ENCODE results near the gene TGFBR3L. TPM values are rescaled to one million over a fixed set of nuclear protein-coding genes. Genes with fewer than 3 reads are reported as not detected.
A peak's percentile ranks its signal among the peaks of the same experiment; 100 is the strongest.

Gene TGFBR3L
- total and polyA plus RNA-seq, 2 of the 13 experiments (the other 11 are each of a cell fraction or from before 2014, with no cell fraction given) = 0.20 to 1.0 TPM

DNA sequence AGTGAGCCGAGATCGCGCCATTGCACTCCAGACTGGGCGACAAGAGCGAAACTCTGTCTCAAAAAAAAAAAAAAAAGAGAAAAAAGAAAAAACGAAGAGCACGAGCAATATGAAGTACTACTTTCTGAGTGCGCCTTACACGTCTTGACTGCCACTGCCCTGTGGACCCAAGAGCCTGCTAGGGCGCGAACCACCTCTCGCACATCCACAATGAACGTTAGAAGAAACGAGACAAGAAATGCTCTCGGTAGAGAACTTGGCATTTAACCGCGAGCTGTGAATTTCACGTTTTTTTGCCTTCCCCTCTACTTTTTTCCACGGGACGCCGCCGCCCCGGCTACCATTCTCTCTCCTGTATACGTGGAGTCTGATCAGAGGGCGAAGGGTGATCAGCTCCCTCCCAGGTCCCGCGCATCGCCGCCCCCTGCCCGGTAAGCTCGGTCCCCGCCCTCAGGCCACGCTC lies 28.4 kb downstream of the TGFBR3L start (continued):
- TF ChIP-seq KLF12 (CRISPR knock-in tag; IDR thresholded peaks at IDR 0.05; ENCODE audit: borderline replicate concordance) = peak; percentile 39; the same call in 1 of the 2 replicates
- no peak for TF ChIP-seq KLF13 (CRISPR knock-in tag; IDR thresholded peaks at IDR 0.05)
- no peak for TF ChIP-seq NFYB (CRISPR knock-in tag; IDR thresholded peaks at IDR 0.05)
- TF ChIP-seq, protein P1, sequence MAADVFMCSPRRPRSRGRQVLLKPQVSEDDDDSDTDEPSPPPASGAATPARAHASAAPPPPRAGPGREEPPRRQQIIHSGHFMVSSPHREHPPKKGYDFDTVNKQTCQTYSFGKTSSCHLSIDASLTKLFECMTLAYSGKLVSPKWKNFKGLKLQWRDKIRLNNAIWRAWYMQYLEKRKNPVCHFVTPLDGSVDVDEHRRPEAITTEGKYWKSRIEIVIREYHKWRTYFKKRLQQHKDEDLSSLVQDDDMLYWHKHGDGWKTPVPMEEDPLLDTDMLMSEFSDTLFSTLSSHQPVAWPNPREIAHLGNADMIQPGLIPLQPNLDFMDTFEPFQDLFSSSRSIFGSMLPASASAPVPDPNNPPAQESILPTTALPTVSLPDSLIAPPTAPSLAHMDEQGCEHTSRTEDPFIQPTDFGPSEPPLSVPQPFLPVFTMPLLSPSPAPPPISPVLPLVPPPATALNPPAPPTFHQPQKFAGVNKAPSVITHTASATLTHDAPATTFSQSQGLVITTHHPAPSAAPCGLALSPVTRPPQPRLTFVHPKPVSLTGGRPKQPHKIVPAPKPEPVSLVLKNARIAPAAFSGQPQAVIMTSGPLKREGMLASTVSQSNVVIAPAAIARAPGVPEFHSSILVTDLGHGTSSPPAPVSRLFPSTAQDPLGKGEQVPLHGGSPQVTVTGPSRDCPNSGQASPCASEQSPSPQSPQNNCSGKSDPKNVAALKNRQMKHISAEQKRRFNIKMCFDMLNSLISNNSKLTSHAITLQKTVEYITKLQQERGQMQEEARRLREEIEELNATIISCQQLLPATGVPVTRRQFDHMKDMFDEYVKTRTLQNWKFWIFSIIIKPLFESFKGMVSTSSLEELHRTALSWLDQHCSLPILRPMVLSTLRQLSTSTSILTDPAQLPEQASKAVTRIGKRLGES (CRISPR knock-in tag; IDR thresholded peaks at IDR 0.05; ENCODE audit: borderline replicate concordance) = no peak
- TF ChIP-seq ZMAT3 (CRISPR knock-in tag; conservative IDR thresholded peaks at IDR 0.05) = 0 out of 2 replicates have a peak, but pooled peaks have one; percentile 5
- peak; percentile 29 for TF ChIP-seq IKZF4 (CRISPR knock-in tag; IDR thresholded peaks at IDR 0.05; ENCODE audit: borderline replicate concordance, low read depth, not compliant biosample characterization)
- TF ChIP-seq ZNF510 (CRISPR knock-in tag; IDR thresholded peaks at IDR 0.05; ENCODE audit: low read depth) = 0 out of 2 replicates have a peak, but pooled peaks have one; percentile 25
- TF ChIP-seq, protein P2, sequence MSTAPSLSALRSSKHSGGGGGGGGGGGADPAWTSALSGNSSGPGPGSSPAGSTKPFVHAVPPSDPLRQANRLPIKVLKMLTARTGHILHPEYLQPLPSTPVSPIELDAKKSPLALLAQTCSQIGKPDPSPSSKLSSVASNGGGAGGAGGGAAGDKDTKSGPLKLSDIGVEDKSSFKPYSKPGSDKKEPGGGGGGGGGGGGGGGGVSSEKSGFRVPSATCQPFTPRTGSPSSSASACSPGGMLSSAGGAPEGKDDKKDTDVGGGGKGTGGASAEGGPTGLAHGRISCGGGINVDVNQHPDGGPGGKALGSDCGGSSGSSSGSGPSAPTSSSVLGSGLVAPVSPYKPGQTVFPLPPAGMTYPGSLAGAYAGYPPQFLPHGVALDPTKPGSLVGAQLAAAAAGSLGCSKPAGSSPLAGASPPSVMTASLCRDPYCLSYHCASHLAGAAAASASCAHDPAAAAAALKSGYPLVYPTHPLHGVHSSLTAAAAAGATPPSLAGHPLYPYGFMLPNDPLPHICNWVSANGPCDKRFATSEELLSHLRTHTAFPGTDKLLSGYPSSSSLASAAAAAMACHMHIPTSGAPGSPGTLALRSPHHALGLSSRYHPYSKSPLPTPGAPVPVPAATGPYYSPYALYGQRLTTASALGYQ (CRISPR knock-in tag; IDR thresholded peaks at IDR 0.05) = no peak
- no peak for TF ChIP-seq SP140L (CRISPR knock-in tag; IDR thresholded peaks at IDR 0.05; ENCODE audit: borderline replicate concordance)
- TF ChIP-seq SOX5 (CRISPR knock-in tag; IDR thresholded peaks at IDR 0.05; ENCODE audit: borderline replicate concordance) = 0 out of 2 replicates have a peak, but pooled peaks have one; percentile 27
- TF ChIP-seq NFIB (CRISPR knock-in tag; IDR thresholded peaks at IDR 0.05; ENCODE audit: borderline replicate concordance) = no peak
- TF ChIP-seq, protein P3, sequence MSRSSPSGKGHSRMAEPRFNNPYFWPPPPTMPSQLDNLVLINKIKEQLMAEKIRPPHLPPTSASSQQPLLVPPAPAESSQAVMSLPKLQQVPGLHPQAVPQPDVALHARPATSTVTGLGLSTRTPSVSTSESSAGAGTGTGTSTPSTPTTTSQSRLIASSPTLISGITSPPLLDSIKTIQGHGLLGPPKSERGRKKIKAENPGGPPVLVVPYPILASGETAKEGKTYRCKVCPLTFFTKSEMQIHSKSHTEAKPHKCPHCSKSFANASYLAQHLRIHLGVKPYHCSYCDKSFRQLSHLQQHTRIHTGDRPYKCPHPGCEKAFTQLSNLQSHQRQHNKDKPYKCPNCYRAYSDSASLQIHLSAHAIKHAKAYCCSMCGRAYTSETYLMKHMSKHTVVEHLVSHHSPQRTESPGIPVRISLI (CRISPR knock-in tag; IDR thresholded peaks at IDR 0.05; ENCODE audit: borderline replicate concordance) = 0 out of 2 replicates have a peak, but pooled peaks have one; percentile 35
- TF ChIP-seq, protein P4, sequence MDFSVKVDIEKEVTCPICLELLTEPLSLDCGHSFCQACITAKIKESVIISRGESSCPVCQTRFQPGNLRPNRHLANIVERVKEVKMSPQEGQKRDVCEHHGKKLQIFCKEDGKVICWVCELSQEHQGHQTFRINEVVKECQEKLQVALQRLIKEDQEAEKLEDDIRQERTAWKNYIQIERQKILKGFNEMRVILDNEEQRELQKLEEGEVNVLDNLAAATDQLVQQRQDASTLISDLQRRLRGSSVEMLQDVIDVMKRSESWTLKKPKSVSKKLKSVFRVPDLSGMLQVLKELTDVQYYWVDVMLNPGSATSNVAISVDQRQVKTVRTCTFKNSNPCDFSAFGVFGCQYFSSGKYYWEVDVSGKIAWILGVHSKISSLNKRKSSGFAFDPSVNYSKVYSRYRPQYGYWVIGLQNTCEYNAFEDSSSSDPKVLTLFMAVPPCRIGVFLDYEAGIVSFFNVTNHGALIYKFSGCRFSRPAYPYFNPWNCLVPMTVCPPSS (IDR thresholded peaks at IDR 0.05) = no peak
- TF ChIP-seq PHF5A (CRISPR knock-in tag; IDR thresholded peaks at IDR 0.05; ENCODE audit: low read depth, unreplicated experiment) = no peak
- TF ChIP-seq PHF21A (CRISPR knock-in tag; IDR thresholded peaks at IDR 0.05) = no peak

Measured in HepG2 (cell line).